GM18870 (cell line): ENCODE data around the gene ZNF493.

Experiments used
- ATAC-seq: cut with Tn5 transposase; IDR thresholded peaks from one replicate; pipeline ENCODE4 v1.9.1; 2021; ENCODE audit warnings: moderate library complexity; ENCODE audit not compliant: unreplicated experiment

The ZNF493 gene

GRCh38 chr19:21462540-21462939 lies 65.6 kb downstream of the ZNF493 start:
- no peak for ATAC-seq

DNA sequence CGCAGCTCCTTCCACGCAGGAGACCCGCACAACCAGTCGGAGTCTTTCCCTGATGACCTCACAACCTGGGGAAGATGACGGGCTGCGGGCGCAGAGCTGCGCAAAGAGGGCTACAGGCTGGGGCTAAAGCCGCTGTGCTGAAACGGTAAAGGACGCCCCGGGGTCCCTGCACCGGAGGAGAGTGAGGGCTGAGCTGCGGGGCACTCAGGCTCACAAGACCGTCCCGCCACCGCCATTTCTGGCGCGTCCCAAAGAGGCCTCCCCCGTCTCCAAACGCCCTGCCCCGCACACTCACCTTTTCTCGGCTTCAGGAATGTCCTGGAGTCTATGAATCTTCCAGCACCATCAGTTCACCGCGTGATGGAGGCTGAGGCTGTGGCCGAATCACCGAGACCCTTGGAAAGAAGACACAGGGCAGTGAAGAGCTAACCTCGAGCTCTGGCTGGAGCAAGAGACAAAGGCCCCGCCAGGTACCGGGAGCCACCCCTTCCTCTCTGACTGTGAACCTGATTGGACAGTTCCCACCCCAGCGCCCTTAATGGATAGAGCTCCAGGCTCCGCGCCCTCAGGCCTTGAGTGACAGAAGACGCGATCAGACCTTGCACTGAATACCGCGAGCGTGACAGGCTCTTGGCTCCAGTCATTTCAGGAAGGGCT lies 66.6 kb downstream of the ZNF493 start:
- no peak for ATAC-seq

GRCh38 chr19:21466627-21467026 lies 69.7 kb downstream of the ZNF493 start:
- no peak for ATAC-seq

DNA sequence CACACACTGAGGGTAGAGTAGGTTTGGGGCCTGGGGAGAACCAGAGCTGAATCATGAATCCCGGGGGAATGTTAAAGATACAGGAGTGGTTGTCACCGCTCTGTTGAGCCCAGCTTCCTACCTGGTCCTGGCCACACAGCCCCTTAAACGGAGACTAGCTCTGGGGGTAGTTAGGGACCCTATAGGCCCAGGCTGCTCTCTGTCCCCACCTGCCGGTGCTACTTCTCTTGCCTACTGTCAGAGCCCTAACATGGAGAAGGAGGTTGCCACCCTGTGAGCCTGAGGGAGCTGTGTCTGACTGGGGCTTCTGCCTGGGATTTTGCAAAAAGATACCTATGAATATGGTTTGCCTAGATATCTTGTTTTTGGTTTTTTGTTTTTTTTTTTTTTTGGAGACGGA lies 71.9 kb downstream of the ZNF493 start:
- ATAC-seq: no peak

DNA sequence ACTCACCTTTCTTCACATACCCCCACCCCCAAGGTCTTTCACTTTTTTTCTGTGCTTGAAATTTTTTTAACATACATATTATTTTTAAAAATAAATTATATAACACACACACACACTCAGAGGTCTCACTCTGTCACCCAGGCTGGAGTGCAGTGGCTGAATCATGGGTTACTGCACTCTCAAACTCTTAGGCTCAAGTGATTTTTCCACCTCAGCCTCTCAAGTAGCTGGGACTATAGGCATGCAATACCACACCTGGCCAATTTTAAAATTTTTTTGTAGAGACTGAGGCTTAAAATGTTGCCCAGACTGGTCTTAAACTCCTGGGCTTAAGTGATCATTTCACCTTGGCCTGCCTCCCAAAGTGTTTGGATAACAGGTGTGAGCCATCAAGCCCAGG lies 75.6 kb downstream of the ZNF493 start:
- ATAC-seq: no peak

DNA sequence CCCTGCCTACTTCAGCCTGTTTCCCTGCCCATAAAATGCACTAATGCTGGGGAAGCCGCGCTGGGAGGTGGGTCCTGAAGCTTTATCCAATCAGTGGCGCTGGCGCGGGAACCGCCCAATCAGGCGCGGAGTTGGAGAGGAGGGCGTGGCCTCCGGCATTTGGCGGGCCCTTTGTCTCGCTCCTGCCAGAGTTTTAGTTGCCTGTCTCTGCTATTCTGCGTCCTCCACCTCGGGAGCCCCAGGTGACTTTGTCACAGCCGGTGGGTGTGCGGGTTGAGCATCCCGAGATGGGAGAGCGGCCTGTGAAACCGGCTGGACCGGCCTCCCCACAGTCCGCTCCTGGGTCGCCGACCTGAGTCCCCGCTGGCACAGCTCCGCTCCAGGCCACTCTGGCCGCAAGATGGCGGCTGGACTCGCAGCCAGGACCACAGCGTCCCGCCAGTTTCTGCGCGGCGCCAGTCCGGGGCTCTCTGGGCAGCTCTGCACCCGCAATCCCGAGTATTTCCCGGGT lies 77.8 kb downstream of the ZNF493 start:
- no peak for ATAC-seq
